Mesendoderm (in vitro differentiated cells): Measurements from ENCODE around the gene PRAMEF5.
"Not testable (repeated sequence)": the region's sequence is repeated elsewhere in the genome, so short reads cannot be mapped to it uniquely, and the experiment has no call there.

Source experiments
- DNase-seq: peaks from one replicate; pipeline ENCODE4 v3.0.0; 2013
- H2AK5ac ChIP-seq: 2 replicates; pipeline ENCODE4 v1.6.1; 2013; ENCODE audit warnings: low read length, inconsistent platforms
- H2BK120ac ChIP-seq: 2 replicates; pipeline ENCODE4 v1.6.1; 2013; ENCODE audit warnings: low read depth, mild to moderate bottlenecking, low read length, moderate library complexity, mixed read lengths
- H2BK15ac ChIP-seq: replicated peaks from 2 replicates; pipeline ENCODE4 v1.6.1; 2013; ENCODE audit warnings: low read depth, mild to moderate bottlenecking, moderate library complexity
- H2BK5ac ChIP-seq: 2 replicates; pipeline ENCODE4 v1.6.1; 2013; ENCODE audit warnings: low read length, inconsistent platforms
- H3K18ac ChIP-seq: 2 replicates; pipeline ENCODE4 v1.6.1; 2013; ENCODE audit warnings: mild to moderate bottlenecking, low read length, mixed read lengths
- H3K23ac ChIP-seq: one replicate; pipeline ENCODE4 v1.6.1; 2013; ENCODE audit warnings: low read length
- H3K27ac ChIP-seq: 2 replicates; pipeline ENCODE4 v1.5.1; 2013; ENCODE audit warnings: low read depth, mild to moderate bottlenecking, inconsistent platforms, low read length, moderate library complexity
- H3K27me3 ChIP-seq: 2 replicates; pipeline ENCODE4 v1.6.1; 2013; ENCODE audit warnings: low read length, control low read depth, mild to moderate bottlenecking, inconsistent platforms; ENCODE audit not compliant: insufficient read depth, poor library complexity
- H3K36me3 ChIP-seq: 2 replicates; pipeline ENCODE4 v1.6.1; 2013; ENCODE audit warnings: low read length, inconsistent platforms; ENCODE audit not compliant: control insufficient read depth, insufficient read depth
- H3K4ac ChIP-seq: one replicate; pipeline ENCODE4 v1.6.1; 2013; ENCODE audit warnings: low read depth, mild to moderate bottlenecking, low read length, moderate library complexity
- H3K4me1 ChIP-seq: 2 replicates; pipeline ENCODE4 v1.6.1; 2013; ENCODE audit warnings: low read depth, low read length, inconsistent platforms; ENCODE audit not compliant: control insufficient read depth
- H3K4me2 ChIP-seq: 2 replicates; pipeline ENCODE4 v1.6.1; 2013; ENCODE audit warnings: low read length
- H3K4me3 ChIP-seq: 2 replicates; pipeline ENCODE4 v1.5.1; 2013; ENCODE audit warnings: mild to moderate bottlenecking, low read length
- H3K56ac ChIP-seq: one replicate; pipeline ENCODE4 v1.6.1; 2013; ENCODE audit warnings: low read length
- H3K79me1 ChIP-seq: 2 replicates; pipeline ENCODE4 v1.6.1; 2013; ENCODE audit warnings: low read length, inconsistent platforms
- H3K79me2 ChIP-seq: 2 replicates; pipeline ENCODE4 v1.6.1; 2013; ENCODE audit warnings: mild to moderate bottlenecking, low read length; ENCODE audit not compliant: control insufficient read depth, insufficient read depth
- H3K9ac ChIP-seq: 2 replicates; pipeline ENCODE4 v1.6.1; 2013; ENCODE audit warnings: low read length, inconsistent platforms
- H4K5ac ChIP-seq: one replicate; pipeline ENCODE4 v1.6.1; 2013; ENCODE audit warnings: low read length
- H4K8ac ChIP-seq: one replicate; pipeline ENCODE4 v1.6.1; 2013; ENCODE audit warnings: low read depth, mild to moderate bottlenecking, control low read depth, low read length, moderate library complexity
- WGBS: extraction: QIAGEN DNeasy Blood & Tissue Kit; methylation state at CpG from one replicate; pipeline ENCODE4 v1.1.7; 2013; ENCODE audit warnings: low lambda C conversion rate, missing lambda C conversion rate; ENCODE audit not compliant: insufficient coverage; ENCODE audit errors: extremely low coverage; 5-methylcytosine and 5-hydroxymethylcytosine counted together

PRAMEF5 gene

DNA sequence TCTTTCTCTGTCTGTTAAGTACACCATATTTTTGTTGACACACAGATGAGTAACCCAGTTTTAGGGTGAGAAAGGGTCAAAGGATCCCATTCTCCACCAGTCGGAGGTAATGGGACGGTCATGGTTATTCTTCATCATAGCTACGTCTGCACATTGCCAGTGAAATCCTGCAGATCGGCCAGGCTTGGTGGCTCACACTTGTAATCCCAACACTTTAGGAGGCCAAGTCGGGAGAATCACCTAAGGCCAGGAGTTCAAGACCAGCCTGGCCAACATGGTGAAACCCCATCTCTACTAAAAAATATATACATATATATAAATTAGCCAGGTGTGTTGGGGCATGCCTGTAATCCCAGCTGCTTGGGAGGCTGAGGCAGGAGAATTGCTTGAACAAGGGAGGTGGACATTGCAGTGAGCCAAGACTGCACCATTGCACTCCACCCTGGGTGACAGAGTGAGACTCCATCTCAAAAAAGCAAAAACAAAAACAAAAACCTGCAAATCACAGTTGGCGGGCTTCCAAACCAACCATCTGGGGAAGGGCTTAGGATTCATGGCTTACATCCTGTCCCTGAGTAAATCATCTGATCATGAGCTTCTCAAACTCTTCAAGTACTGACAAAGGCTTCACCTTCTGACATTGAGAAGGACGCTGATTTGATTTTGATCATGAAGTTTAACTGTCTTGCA, 22.8 kb upstream of the PRAMEF5 start:
- not testable (repeated sequence) for H3K4me3 ChIP-seq, H3K27ac ChIP-seq, H3K4ac ChIP-seq, H2BK5ac ChIP-seq, H3K79me1 ChIP-seq, H2BK120ac ChIP-seq, H3K56ac ChIP-seq, H4K8ac ChIP-seq, H3K27me3 ChIP-seq, DNase-seq, H3K23ac ChIP-seq, H3K79me2 ChIP-seq, H3K4me2 ChIP-seq, H3K9ac ChIP-seq, H3K4me1 ChIP-seq, H2BK15ac ChIP-seq, H4K5ac ChIP-seq, H3K36me3 ChIP-seq, H2AK5ac ChIP-seq, H3K18ac ChIP-seq
- WGBS = no CpG with 5 or more reads among the region's 7 CpGs

DNA sequence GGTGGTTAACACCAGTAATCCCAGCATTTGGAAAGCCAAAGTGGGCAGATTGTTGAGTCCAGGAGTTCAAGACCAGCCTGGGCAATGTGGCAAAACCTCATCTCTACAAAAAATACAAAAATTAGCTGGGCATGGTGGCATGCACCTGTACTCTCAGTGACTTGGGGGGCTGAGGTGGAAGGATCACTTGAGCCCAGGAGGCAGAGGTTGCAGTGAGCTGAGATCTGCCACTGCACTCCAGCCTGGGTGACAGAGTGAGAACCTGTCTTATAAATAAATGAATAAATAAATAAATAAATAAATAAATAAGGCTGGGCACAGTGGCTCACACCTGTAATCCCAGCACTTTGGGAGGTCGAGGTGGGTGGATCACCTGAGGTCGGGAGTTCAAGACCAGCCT, 21.9 kb upstream of the PRAMEF5 start:
- no CpG with 5 or more reads among the region's 2 CpGs for WGBS
- H3K79me1 ChIP-seq, H3K4ac ChIP-seq, H3K79me2 ChIP-seq, H3K56ac ChIP-seq, H3K27ac ChIP-seq, H2BK120ac ChIP-seq, H3K4me3 ChIP-seq, DNase-seq, H2BK5ac ChIP-seq, H3K23ac ChIP-seq, H4K8ac ChIP-seq, H3K36me3 ChIP-seq, H3K27me3 ChIP-seq, H3K4me1 ChIP-seq, H4K5ac ChIP-seq, H3K9ac ChIP-seq, H3K18ac ChIP-seq, H2AK5ac ChIP-seq, H3K4me2 ChIP-seq, H2BK15ac ChIP-seq: not testable (repeated sequence)

DNA sequence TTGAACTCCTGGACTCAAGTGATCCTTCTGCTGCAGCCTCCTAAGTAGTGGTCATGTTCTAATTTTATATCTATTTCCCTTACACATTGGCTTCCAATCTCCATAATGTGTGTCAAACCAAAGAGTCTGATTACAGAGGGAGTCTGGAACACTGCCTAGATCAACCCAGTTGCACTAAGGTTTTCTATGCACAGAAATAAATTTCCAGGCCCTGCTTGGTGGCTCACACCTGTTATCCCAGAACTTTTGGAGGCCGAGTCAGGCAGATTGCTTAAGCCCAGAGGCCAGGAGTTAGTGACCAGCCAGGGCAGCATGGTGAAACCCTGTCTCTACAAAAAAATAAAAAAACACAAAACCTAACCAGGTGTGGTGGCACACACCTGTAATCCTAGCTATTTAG, 19.9 kb upstream of the PRAMEF5 start:
- not testable (repeated sequence) for H2AK5ac ChIP-seq, H3K27me3 ChIP-seq, H3K4ac ChIP-seq, H3K27ac ChIP-seq, H3K79me1 ChIP-seq, H2BK5ac ChIP-seq, H2BK120ac ChIP-seq, H4K8ac ChIP-seq, H3K4me1 ChIP-seq, H3K36me3 ChIP-seq, H3K4me3 ChIP-seq, DNase-seq, H3K4me2 ChIP-seq, H3K23ac ChIP-seq, H2BK15ac ChIP-seq, H3K56ac ChIP-seq, H4K5ac ChIP-seq, H3K9ac ChIP-seq, H3K18ac ChIP-seq, H3K79me2 ChIP-seq
- no CpG with 5 or more reads among the region's 1 CpG for WGBS

DNA sequence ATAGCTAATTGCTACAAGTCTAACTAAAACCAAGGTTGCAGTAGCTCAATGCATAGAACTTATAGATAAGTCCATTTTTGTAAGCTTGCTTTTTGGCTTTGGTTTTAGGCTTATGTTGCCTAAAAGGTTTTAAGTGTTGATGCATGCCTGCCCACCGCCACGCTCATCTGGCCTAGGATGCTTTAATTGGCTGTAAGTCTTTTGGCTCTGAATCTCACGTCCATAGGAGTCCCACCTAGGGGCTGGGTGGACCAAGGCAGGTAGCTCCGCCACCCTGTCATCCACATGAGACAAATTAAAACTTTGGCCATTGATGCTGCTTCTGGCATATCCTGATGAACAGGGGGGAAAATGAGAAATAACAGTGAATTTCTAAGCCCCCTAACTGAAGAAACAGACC, 16.4 kb upstream of the PRAMEF5 start:
- not testable (repeated sequence) for H3K79me1 ChIP-seq, H3K4me3 ChIP-seq, H3K4ac ChIP-seq, H3K79me2 ChIP-seq, H2BK120ac ChIP-seq, H3K18ac ChIP-seq, H3K23ac ChIP-seq, H4K8ac ChIP-seq, H3K27me3 ChIP-seq, H4K5ac ChIP-seq, H3K27ac ChIP-seq, DNase-seq, H3K4me1 ChIP-seq, H3K9ac ChIP-seq, H2BK15ac ChIP-seq, H3K4me2 ChIP-seq, H3K36me3 ChIP-seq, H2BK5ac ChIP-seq, H3K56ac ChIP-seq, H2AK5ac ChIP-seq
- no CpG with 5 or more reads among the region's 4 CpGs for WGBS

DNA sequence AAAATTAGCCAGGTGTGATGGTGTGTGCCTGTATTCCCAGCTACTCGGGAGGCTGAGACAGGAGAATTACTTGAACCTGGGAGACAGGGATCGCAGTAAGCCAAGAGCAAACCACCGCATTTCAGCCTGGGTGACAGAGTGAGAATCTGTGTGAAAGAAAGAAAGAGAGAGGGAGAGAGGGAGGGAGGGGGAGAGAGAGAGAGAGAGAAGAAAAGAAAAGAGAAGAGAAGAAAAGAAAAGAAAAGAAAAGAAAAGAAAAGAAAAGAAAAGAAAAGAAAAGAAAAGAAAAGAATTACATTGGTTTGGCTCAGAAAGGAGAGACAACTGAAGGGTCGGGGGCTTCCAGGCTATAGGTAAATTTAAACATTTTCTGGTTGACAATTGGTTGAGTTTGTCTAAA, 14.4 kb upstream of the PRAMEF5 start:
- not testable (repeated sequence) for H2BK5ac ChIP-seq, H3K4me3 ChIP-seq, H3K79me1 ChIP-seq, DNase-seq, H3K4me2 ChIP-seq, H3K27ac ChIP-seq, H3K18ac ChIP-seq, H3K36me3 ChIP-seq, H2BK15ac ChIP-seq, H3K4ac ChIP-seq, H3K27me3 ChIP-seq, H3K23ac ChIP-seq, H4K5ac ChIP-seq, H3K56ac ChIP-seq, H3K9ac ChIP-seq, H3K4me1 ChIP-seq, H2AK5ac ChIP-seq, H3K79me2 ChIP-seq, H4K8ac ChIP-seq, H2BK120ac ChIP-seq
- WGBS = no CpG with 5 or more reads among the region's 4 CpGs
